ENCODE results near the gene HS1BP3. TPM values are rescaled to one million over a fixed set of nuclear protein-coding genes. Genes with fewer than 3 reads are reported as not detected.
A peak's percentile ranks its signal among the peaks of the same experiment; 100 is the strongest.

The HS1BP3 gene
- total RNA-seq, 1 experiment from 2014 or later, result 16.2 TPM

DNA sequence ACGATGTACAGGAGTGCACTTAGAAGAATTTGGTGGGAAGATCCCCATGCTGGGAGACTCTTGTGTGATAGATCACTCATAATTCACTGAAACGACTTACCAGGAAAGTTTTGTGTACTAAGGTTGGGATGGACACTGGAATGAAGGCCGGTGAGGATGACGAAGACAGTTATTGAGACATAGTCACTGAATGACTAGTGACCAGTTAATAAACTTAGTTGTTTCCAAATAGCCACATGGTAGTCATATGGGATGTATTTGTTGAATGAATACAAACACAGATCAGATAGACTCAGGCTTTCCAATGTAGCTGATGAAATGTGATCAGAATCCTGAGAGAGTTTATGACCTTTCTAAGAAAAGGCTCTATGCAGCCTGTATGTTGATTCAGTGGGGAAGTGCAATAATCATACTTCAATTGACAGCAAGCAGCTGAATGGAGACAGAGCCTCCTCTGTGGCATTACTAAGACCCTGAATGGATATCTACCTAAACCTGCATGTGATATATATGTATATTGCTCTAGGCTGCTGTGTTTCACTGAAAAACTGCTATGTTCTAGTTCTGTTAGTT lies 36.4 kb upstream of the HS1BP3 start:
- no peaks in the 10 kb centered on the region for H4K20me1 ChIP-seq (ENCODE audit: insufficient read depth)
- ChIA-PET POLR2A (ENCODE audit: unreplicated experiment) (no interaction called here), CTCF (interaction anchor here (0.6 kb wide), 1 partner anchor 674 kb away, joined by 3 read pairs; no protein-coding TSS in a partner anchor)
- BruUV-seq (replicated peaks), result no TSS peak
- no peak for DNase-seq
- H3K36me3 ChIP-seq (ENCODE audit: low read depth), result no peaks in the 10 kb centered on the region
- no peak overlapping the region for H3K27ac ChIP-seq
- H2AFZ ChIP-seq, result no peak overlapping the region
- TF ChIP-seq, protein P1, sequence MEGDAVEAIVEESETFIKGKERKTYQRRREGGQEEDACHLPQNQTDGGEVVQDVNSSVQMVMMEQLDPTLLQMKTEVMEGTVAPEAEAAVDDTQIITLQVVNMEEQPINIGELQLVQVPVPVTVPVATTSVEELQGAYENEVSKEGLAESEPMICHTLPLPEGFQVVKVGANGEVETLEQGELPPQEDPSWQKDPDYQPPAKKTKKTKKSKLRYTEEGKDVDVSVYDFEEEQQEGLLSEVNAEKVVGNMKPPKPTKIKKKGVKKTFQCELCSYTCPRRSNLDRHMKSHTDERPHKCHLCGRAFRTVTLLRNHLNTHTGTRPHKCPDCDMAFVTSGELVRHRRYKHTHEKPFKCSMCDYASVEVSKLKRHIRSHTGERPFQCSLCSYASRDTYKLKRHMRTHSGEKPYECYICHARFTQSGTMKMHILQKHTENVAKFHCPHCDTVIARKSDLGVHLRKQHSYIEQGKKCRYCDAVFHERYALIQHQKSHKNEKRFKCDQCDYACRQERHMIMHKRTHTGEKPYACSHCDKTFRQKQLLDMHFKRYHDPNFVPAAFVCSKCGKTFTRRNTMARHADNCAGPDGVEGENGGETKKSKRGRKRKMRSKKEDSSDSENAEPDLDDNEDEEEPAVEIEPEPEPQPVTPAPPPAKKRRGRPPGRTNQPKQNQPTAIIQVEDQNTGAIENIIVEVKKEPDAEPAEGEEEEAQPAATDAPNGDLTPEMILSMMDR (conservative IDR thresholded peaks at IDR 0.05), result no peak
- TF ChIP-seq EZH2 (IDR thresholded peaks at IDR 0.05; ENCODE audit: low read depth), result no peak
- H3K9me3 ChIP-seq (ENCODE audit: insufficient read depth, low read depth), result no peaks in the 10 kb centered on the region
- no peaks in the 10 kb centered on the region for H3K27me3 ChIP-seq (ENCODE audit: insufficient read depth, low read depth)
- H3K9me2 ChIP-seq (ENCODE audit: insufficient read depth), result no peaks in the 10 kb centered on the region
- H3F3A ChIP-seq (ENCODE audit: insufficient read depth, low read depth), result no peaks in the 10 kb centered on the region
- intact Hi-C loops (cut with micrococcal nuclease; ENCODE audit: unreplicated experiment), result no loop called here
- H3K4me1 ChIP-seq (replicated peaks; ENCODE audit: insufficient read depth), result no peaks in the 10 kb centered on the region
- H3K4me2 ChIP-seq, result no peak overlapping the region
- no peak overlapping the region for H3K4me3 ChIP-seq
- H3K79me2 ChIP-seq (ENCODE audit: low read depth), result no peaks in the 10 kb centered on the region

DNA sequence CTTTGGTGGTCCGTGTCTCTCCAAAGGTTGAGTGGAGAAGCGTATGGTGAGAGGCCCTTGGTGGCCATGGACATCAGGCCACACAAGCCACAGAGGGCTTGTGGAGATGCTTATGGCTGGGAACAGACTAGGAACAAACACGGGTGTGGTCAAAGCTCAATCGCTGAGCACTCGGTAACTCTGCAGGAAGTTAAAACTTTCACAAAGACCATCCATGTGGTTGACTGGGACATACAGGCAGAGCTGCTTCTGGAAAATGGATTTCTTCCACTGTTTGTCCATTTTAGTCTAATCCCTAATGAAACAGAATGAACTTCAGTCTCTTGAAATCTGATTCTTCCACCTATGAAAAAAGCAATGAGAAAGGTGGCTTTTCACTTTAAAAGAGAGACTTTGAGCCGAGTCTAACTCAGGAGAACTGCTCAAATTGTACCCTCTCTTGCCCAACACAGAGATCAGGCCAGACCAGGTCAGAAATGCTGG lies 33.7 kb upstream of the HS1BP3 start:
- intact Hi-C loops (cut with micrococcal nuclease; ENCODE audit: unreplicated experiment), result no loop called here
- POLR2A ChIA-PET (ENCODE audit: unreplicated experiment), result no interaction called here

GRCh38 chr2:20682167-20682920 lies 31.4 kb upstream of the HS1BP3 start:
- POLR2A ChIA-PET (ENCODE audit: unreplicated experiment), result no interaction called here
- H3F3A ChIP-seq (ENCODE audit: insufficient read depth, low read depth), result no peaks in the 10 kb centered on the region
- no peaks in the 10 kb centered on the region for H3K9me2 ChIP-seq (ENCODE audit: insufficient read depth)
- DNase-seq, result no peak
- no peak overlapping the region for H2AFZ ChIP-seq
- no peaks in the 10 kb centered on the region for H3K4me1 ChIP-seq (replicated peaks; ENCODE audit: insufficient read depth)
- H3K9me3 ChIP-seq (ENCODE audit: insufficient read depth, low read depth), result no peaks in the 10 kb centered on the region
- no peak overlapping the region for H3K27ac ChIP-seq
- BruUV-seq (replicated peaks), result no TSS peak
- no peak overlapping the region for H3K4me3 ChIP-seq
- H3K4me2 ChIP-seq, result no peak overlapping the region
- CTCF ChIA-PET, result no interaction called here
- no peaks in the 10 kb centered on the region for H3K27me3 ChIP-seq (ENCODE audit: insufficient read depth, low read depth)
- intact Hi-C loops (cut with micrococcal nuclease; ENCODE audit: unreplicated experiment), result no loop called here
- no peak for TF ChIP-seq EZH2 (IDR thresholded peaks at IDR 0.05; ENCODE audit: low read depth)
- TF ChIP-seq, protein P1 (conservative IDR thresholded peaks at IDR 0.05), result peak; percentile 59
- H3K36me3 ChIP-seq (ENCODE audit: low read depth), result no peaks in the 10 kb centered on the region
- no peaks in the 10 kb centered on the region for H3K79me2 ChIP-seq (ENCODE audit: low read depth)
- no peaks in the 10 kb centered on the region for H4K20me1 ChIP-seq (ENCODE audit: insufficient read depth)

More for the DNA sequence above, 33.7 kb upstream of the HS1BP3 start:
- CTCF ChIA-PET, result no interaction called here
- Histone ChIP-seq H2AFZ (no peak overlapping the region), H3K27me3 (ENCODE audit: insufficient read depth, low read depth) (no peaks in the 10 kb centered on the region), H3K9me2 (ENCODE audit: insufficient read depth) (no peaks in the 10 kb centered on the region), H3F3A (ENCODE audit: insufficient read depth, low read depth) (no peaks in the 10 kb centered on the region), H3K36me3 (ENCODE audit: low read depth) (no peaks in the 10 kb centered on the region), H3K4me2 (no peak overlapping the region), H3K4me1 (replicated peaks; ENCODE audit: insufficient read depth) (no peaks in the 10 kb centered on the region), H4K20me1 (ENCODE audit: insufficient read depth) (no peaks in the 10 kb centered on the region), H3K4me3 (no peak overlapping the region), H3K27ac (no peak overlapping the region), H3K9me3 (ENCODE audit: insufficient read depth, low read depth) (no peaks in the 10 kb centered on the region), H3K79me2 (ENCODE audit: low read depth) (no peaks in the 10 kb centered on the region)
- TF ChIP-seq EZH2 (IDR thresholded peaks at IDR 0.05; ENCODE audit: low read depth), result no peak
- TF ChIP-seq, protein P1 (conservative IDR thresholded peaks at IDR 0.05), result no peak
- no peak for DNase-seq
- BruUV-seq (replicated peaks), result no TSS peak

Data from PC-9 (cell line).